Measurements from ENCODE around the gene IFNL3. TPM values are rescaled to one million over a fixed set of nuclear protein-coding genes. Genes with fewer than 3 reads are reported as not detected.

The IFNL3 gene
- total RNA-seq, 1 experiment from 2014 or later = not detected

DNA sequence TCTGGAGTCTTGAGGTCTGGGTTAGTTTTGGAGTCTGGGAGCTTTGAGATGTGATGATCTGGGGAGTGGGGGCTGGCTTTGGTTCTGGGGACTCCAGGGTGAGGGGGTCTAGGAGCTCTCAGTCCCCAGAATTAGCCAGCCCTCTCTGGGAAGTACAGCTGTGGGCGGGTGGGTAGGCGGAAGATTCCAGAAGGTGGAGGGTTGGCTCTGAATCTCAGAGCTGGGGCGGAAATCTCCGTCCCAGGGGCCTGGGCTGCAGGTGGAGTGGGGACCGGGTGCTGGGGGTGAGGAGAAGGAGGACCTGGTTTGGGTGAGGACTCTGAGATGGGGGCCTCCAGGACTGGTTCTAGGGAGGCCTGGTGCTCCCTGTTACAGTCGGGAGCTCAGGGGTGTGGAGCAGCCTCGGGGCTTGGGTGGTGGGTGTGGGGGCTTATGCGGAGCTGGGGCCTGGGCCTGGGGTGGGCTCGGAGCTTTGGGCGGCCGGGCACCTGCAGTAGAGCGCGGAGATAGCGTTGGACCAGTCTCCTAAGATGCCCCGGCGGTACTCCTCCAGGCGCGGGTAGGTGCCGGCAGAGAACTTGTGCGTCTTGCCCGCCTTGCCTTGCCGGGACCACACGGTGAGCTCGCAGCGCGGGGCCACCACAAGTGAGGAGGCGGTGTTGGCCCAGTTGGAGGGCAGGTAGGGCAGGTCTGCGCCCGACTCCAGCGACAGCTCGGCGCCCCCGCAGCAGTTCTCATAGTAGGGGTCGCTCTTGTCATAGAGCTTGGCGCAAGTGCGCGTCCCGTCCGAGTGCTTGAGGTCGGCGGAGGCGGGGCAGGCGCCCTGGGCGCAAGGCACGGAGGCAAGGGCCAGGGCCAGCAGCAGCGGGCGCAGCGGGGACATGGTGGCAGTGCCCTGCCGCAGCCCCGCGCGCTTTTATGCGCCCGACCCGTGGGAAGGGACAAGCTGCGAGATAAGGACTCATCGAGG lies 41.1 kb downstream of the IFNL3 start, which contains the start of gene SYCN:
SYCN (minus strand) TSS at position 892 of the 970 bp plus-strand sequence; CDS start at position 883, 9 bp downstream.
- peak; percentile 31; the same call in 1 of the 2 replicates for ATAC-seq
- H3K27me3 Mint-ChIP-seq (ENCODE audit: low read depth) = peaks cover 51% of the 10 kb centered on the region

DNA sequence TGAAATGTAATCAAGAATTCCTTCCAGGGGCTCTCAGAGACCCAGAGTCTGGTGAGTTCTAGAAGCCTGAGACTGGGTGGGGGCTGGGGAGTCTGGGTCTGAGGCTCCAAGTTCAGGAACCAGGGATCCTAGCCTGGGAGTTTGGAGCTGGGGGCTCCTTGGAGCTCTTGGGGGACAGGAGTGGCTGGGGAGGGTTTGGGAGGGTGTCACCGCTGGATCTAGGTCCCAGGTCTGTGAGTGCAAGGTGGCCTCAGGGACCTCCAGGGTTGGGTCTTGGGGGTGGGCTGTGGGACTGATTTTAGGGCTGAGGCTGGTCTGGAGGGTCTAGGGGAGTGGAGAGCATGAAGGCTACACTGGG lies 41.8 kb downstream of the IFNL3 start:
- H3K9me3 Mint-ChIP-seq = no peaks in the 10 kb centered on the region
- H3K36me3 Mint-ChIP-seq = no peaks in the 10 kb centered on the region
- H3K27me3 Mint-ChIP-seq (ENCODE audit: low read depth) = peaks cover 58% of the 10 kb centered on the region
- DNase-seq (ENCODE audit: low spot score) (no peak), ATAC-seq (no peak)
- H3K27ac Mint-ChIP-seq = no peak overlapping the region
- no peaks in the 10 kb centered on the region; the same call in 1 of the 2 replicates for H3K4me1 Mint-ChIP-seq
- ChIA-PET CTCF (interaction anchor here (1.9 to 3.1 kb wide), 3 partner anchors 9 to 124 kb away, joined by 10 to 12 read pairs (median 11); no protein-coding TSS in a partner anchor), POLR2A (interaction anchor here (0.6 kb wide), 2 partner anchors 79 to 316 kb away, joined by 4 to 10 read pairs; no protein-coding TSS in a partner anchor)
- H3K4me3 Mint-ChIP-seq = no peak overlapping the region
- TF ChIP-seq, protein P1, sequence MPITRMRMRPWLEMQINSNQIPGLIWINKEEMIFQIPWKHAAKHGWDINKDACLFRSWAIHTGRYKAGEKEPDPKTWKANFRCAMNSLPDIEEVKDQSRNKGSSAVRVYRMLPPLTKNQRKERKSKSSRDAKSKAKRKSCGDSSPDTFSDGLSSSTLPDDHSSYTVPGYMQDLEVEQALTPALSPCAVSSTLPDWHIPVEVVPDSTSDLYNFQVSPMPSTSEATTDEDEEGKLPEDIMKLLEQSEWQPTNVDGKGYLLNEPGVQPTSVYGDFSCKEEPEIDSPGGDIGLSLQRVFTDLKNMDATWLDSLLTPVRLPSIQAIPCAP (CRISPR knock-in tag; IDR thresholded peaks at IDR 0.05) = no peak
- TF ChIP-seq FOXP4 (CRISPR knock-in tag; IDR thresholded peaks at IDR 0.05) (no peak), SMAD3 (CRISPR knock-in tag; IDR thresholded peaks at IDR 0.05; ENCODE audit: borderline replicate concordance) (no peak), STAT6 (CRISPR knock-in tag; conservative IDR thresholded peaks at IDR 0.05; ENCODE audit: low read depth) (no peak), E2F5 (CRISPR knock-in tag; IDR thresholded peaks at IDR 0.05) (no peak), SOX15 (CRISPR knock-in tag; IDR thresholded peaks at IDR 0.05) (no peak), ZNF281 (CRISPR knock-in tag; IDR thresholded peaks at IDR 0.05) (no peak)

More for the DNA sequence above, 41.1 kb downstream of the IFNL3 start, which contains the start of gene SYCN:
- TF ChIP-seq ZNF219 (CRISPR knock-in tag; IDR thresholded peaks at IDR 0.05; ENCODE audit: borderline replicate concordance) (no peak), ATF6 (CRISPR knock-in tag; IDR thresholded peaks at IDR 0.05) (no peak), NFE2L1 (CRISPR knock-in tag; IDR thresholded peaks at IDR 0.05) (no peak), SMAD3 (CRISPR knock-in tag; IDR thresholded peaks at IDR 0.05; ENCODE audit: borderline replicate concordance) (no peak), SOX15 (CRISPR knock-in tag; IDR thresholded peaks at IDR 0.05) (no peak), USF1 (CRISPR knock-in tag; IDR thresholded peaks at IDR 0.05) (no peak), FOXJ3 (CRISPR knock-in tag; IDR thresholded peaks at IDR 0.05; ENCODE audit: borderline replicate concordance) (no peak), SMAD4 (CRISPR knock-in tag; IDR thresholded peaks at IDR 0.05) (no peak)
- TF ChIP-seq, protein P2, sequence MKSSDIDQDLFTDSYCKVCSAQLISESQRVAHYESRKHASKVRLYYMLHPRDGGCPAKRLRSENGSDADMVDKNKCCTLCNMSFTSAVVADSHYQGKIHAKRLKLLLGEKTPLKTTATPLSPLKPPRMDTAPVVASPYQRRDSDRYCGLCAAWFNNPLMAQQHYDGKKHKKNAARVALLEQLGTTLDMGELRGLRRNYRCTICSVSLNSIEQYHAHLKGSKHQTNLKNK (CRISPR knock-in tag; IDR thresholded peaks at IDR 0.05) = no peak
- TF ChIP-seq, protein P3, sequence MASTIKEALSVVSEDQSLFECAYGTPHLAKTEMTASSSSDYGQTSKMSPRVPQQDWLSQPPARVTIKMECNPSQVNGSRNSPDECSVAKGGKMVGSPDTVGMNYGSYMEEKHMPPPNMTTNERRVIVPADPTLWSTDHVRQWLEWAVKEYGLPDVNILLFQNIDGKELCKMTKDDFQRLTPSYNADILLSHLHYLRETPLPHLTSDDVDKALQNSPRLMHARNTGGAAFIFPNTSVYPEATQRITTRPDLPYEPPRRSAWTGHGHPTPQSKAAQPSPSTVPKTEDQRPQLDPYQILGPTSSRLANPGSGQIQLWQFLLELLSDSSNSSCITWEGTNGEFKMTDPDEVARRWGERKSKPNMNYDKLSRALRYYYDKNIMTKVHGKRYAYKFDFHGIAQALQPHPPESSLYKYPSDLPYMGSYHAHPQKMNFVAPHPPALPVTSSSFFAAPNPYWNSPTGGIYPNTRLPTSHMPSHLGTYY (CRISPR knock-in tag; IDR thresholded peaks at IDR 0.05) = no peak
- CTCF ChIA-PET = interaction anchor here (1.0 to 3.1 kb wide), 7 partner anchors 9 to 199 kb away, joined by 3 to 12 read pairs (median 4); partner anchors contain the start of gene GMFG
- POLR2A ChIA-PET = interaction anchor here (0.6 kb wide), 1 partner anchor 80 kb away, joined by 10 read pairs; no protein-coding TSS in a partner anchor
- H3K4me1 Mint-ChIP-seq = no peaks in the 10 kb centered on the region; the same call in 1 of the 2 replicates
- H3K36me3 Mint-ChIP-seq = no peaks in the 10 kb centered on the region
- H3K27ac Mint-ChIP-seq = no peak within 1 kb of the TSS
- peak within 1 kb of the TSS; percentile 29; the same call in 1 of the 2 replicates for H3K4me3 Mint-ChIP-seq
- DNase-seq (ENCODE audit: low spot score) = no peak
- H3K9me3 Mint-ChIP-seq = no peaks in the 10 kb centered on the region
